HG03439 (cell line): Measurements from ENCODE around the gene MAMDC4.

Experiments used
- ATAC-seq: cut with Tn5 transposase; IDR thresholded peaks from one replicate; pipeline ENCODE4 v1.9.1; 2021; ENCODE audit warnings: mild to moderate bottlenecking, moderate library complexity; ENCODE audit not compliant: unreplicated experiment

The MAMDC4 gene

DNA sequence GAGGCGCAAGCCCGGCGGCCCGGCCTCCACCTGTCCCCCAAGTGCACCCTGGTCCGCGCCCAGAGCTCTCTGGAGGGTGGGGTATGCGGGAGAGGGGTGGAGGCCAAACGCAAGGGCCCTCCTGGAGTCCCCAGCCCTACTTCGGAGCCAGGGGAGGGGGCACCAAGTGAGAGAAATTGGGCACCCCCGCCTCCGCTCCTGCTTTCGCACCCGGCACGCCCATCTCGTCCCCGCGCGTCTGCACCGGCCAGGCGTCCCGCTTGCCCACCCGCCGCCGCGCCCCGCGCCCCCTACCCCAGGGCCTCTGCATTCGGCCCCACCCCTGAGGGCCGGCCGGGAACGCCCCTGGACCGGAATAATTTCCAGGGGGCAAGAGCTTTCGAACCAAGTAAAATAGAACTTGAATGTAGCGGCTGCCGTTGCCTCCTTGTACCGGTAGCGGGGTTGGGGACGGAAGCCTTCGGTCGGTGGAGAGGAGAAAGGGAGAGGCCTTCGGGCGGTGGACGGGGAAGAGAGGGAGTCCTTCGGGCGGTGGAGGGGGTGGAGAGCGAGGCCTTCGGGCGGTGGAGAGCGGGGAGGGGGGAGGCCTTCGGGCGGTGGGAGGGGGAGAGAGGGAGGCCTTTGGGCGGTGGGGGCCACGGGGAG lies 3.6 kb upstream of the MAMDC4 start:
- no peak for ATAC-seq

- ATAC-seq, result peak; percentile 70
Measured at GRCh38 chr9:136849038-136849959, 2.8 kb upstream of the MAMDC4 start, which contains the start of gene PHPT1. Gene PHPT1 (plus strand): TSS chr9:136849409. CDS start chr9:136849431, 22 bp downstream.

GRCh38 chr9:136849960-136850865 lies 1.9 kb upstream of the MAMDC4 start:
- no peak for ATAC-seq

DNA sequence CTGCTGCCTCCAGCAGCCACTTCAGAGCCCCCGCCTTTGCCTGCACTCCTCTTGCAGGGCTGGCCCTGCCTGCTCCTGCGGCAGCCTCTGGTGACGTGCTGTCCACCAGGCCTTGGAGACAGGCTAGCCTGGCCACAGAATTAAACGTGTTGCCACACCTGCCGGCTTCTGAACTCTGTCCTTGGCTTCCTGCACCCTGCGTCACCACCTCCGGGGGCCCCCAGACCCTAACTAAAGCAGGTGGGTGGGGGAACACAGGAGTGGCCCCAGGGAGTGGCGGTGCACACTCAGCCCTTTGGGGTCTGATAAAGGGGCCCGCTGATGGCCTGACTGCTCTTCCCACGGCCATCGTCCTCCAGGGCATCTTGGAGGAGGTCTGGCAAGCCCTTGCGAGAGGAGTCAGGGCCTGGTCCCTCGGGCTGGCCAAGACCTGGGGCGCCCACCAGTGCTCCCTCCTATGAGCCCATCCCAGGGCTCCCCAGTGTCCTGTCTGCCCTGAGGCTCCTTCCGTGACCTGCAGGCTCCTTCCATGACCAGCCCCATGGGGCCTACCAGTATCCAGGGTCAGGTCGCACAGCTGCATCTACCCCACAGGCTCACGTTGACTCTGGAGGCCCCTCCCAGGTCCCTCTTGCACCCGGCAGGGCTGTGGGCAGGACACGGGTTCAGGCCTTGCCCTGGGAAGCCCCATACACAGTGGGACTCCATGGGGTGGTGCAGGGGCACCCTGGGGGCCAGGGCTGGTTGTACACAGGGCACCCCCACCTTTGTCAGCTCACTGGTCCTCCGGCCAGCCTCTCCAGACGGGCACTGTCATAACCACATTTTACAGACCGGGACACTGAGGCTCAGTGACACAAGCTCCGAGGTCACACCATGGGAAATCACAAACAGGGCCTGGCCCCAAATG lies 1.0 kb upstream of the MAMDC4 start:
- no peak for ATAC-seq

GRCh38 chr9:136852664-136853595 lies 784 bp downstream of the MAMDC4 start:
- no peak for ATAC-seq

GRCh38 chr9:136853596-136854112 lies 1.5 kb downstream of the MAMDC4 start:
- no peak for ATAC-seq

- no peak for ATAC-seq
Measured at GRCh38 chr9:136854113-136854841, 2.1 kb downstream of the MAMDC4 start.

DNA sequence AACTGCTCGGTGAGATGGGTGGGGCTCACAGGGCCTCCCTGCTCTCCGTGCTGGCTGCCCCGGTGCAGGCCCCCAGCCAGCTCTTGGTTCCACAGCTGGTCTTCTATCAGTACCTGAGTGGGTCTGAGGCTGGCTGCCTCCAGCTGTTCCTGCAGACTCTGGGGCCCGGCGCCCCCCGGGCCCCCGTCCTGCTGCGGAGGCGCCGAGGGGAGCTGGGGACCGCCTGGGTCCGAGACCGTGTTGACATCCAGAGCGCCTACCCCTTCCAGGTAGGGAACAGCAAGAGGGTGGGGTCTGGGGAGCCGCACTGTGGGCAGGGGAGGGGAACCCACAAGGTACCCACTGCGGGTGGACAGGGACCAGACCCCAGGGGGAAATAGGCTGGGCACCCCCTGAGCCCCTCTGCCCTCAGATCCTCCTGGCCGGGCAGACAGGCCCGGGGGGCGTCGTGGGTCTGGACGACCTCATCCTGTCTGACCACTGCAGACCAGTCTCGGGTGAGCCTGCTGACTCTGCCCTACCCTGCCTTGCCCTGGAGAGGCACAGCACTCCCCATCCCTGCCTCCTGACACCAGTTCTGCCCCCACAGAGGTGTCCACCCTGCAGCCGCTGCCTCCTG lies 2.8 kb downstream of the MAMDC4 start:
- ATAC-seq, result no peak

- ATAC-seq, result no peak
Measured at GRCh38 chr9:136855461-136856078, 3.4 kb downstream of the MAMDC4 start.

GRCh38 chr9:136856079-136856476 lies 3.9 kb downstream of the MAMDC4 start:
- ATAC-seq, result no peak

- ATAC-seq, result no peak
Measured at GRCh38 chr9:136856541-136857141, 4.5 kb downstream of the MAMDC4 start.

- ATAC-seq, result no peak
Measured at GRCh38 chr9:136857166-136857565, 5.0 kb downstream of the MAMDC4 start.

DNA sequence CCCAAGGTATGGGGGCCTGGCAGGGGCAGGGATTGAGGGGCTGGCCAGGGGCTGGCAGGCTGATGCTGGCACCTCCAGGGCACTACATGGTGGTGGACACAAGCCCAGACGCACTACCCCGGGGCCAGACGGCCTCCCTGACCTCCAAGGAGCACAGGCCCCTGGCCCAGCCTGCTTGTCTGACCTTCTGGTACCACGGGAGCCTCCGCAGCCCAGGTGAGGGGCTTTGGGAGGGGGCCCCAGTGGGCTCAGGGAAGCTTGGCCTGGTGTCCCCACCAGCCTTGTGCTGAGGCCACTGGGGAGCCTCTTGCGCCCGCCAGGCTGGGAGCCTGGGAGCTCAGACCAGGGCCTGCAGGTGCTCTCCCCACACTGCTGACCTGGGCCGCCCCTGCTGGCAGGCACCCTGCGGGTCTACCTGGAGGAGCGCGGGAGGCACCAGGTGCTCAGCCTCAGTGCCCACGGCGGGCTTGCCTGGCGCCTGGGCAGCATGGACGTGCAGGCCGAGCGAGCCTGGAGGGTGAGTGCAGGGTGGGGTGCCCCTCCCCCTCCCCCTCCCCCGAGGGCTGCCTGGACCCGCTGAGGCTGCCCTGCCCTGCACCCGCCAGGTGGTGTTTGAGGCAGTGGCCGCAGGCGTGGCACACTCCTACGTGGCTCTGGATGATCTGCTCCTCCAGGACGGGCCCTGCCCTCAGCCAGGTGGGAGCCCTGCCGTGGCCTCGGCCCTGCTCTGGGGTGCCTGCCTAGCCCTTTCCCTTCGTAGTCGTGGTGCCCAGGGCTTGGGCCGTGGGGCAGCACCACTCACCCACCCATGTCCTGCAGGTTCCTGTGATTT lies 5.7 kb downstream of the MAMDC4 start:
- no peak for ATAC-seq

DNA sequence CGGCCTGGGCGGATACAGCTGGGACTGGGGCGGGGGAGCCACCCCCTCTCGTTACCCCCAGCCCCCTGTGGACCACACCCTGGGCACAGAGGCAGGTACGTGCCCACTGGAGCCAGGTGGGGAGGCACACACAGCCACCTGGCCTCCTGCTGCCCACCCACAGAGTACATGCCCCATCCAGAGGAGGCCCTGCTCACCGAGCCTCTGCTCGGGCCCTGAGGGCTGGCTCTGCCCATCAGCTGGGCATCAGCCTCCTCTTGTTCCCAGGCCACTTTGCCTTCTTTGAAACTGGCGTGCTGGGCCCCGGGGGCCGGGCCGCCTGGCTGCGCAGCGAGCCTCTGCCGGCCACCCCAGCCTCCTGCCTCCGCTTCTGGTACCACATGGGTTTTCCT lies 6.3 kb downstream of the MAMDC4 start:
- ATAC-seq, result no peak

GRCh38 chr9:136858844-136859757 lies 7.0 kb downstream of the MAMDC4 start:
- no peak for ATAC-seq
